ENCODE results near the gene PRKCH.

Gene PRKCH

DNA sequence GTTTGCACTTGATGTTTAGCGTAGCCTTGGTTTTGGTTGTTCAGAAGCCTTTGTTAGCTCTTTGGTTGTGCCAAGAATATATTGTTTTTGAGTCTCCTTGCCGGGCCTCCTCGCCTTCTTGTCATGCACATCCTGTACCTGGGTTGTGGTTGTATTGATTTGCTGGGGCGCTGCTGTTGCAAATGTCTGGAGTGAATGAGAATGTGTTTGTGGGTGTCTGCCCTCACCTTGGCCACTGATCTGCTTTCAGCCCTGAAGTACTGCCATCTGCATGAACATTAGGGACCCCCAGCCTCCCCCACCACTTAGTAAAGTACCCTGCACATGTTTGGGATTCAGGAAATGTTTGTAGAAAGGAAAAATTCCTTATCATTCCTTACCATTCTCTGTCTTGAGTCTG, 16.5 kb downstream of the PRKCH start:
- DNase-seq (ENCODE audit: low read depth in 2 of 2): no peak

DNA sequence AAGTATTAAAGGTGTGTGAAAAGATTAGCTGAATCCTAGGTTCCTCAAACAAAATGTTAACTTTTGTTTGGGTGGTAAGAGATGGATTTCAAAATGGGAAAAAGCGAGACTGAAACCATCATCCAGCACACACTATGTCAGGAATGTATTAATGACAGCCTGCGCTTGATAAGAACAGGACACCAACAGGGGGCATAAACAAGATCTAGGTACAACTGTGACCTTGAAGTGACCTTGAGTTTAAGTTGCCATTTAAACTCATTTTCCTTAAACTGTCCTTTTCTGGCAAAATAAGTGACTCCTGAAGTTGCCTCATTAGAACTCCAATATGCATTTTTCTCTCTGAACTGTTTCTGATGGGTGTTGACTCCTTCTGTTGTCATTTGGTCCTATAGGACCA, 17.1 kb downstream of the PRKCH start:
- no peak for DNase-seq (ENCODE audit: low read depth in 2 of 2)

DNA sequence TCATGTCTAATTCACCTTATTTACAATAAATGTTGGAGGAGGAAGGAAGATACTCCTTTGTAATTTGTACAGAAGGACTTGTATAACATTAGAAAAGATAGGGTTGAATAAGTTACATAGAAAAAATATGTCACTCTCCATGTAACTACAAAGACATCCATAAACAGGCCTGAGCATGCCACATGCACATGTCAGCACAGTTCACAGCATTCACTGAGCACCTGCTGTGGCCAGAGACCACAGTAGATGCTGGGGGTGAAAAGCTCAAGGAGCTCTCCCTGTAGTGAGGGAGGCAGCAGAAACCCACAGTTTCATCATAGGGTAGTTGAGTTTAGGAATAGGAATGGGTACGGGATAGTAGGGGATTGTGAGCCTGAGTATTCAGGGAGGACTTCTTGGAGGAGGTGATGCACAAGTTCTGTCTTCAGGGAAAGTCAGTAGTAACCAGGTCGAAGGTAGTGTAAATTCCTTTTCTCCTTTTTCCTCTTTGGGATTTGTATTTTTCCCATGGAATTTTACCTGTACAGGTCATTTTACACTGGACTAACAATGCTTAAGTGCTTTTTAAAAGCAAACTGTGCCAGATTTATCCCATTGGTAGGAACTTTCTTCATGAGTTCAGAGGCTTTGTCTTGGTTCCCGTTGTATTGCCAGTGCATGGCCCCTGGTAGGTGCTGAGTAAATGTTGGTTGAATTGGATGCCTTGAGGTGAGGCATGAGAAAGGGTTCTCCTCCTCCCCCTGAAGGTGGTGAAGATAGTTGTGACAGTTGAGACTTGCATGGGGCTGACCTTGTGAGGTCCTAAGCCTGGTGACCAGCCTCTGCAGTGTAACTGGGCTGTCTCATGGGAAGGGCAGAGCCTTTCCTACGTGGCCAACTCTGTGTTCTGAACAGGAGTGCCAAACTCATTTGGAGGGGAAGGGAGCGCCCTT, 20.2 kb downstream of the PRKCH start:
- DNase-seq (ENCODE audit: low read depth in 2 of 2): no peak

- DNase-seq (ENCODE audit: low read depth in 2 of 2): peak; percentile 69 to 73
These were observed 21.1 kb downstream of the PRKCH start for GRCh38 chr14:61342486-61342885.

GRCh38 chr14:61342932-61343331, 21.6 kb downstream of the PRKCH start:
- no peak for DNase-seq (ENCODE audit: low read depth in 2 of 2)

DNA sequence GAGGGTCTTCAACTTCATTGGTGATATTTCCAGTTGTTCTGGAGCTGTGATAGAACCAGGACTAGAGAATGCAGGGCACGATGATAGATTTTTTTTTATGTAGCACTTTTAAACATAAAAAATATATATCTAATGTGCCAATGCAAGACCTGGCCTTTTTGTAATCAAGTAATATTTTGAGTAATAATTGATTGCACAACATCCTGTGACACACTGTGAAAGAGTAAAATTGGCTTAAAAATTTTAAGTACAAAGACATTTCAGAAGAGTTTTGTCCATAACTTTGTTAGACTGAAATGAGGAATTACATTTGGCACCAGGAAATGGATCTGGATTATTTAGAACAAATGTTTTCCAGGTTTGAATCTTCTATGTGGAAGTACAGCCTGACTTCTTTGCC, 22.1 kb downstream of the PRKCH start:
- DNase-seq (ENCODE audit: low read depth in 2 of 2): no peak

DNA sequence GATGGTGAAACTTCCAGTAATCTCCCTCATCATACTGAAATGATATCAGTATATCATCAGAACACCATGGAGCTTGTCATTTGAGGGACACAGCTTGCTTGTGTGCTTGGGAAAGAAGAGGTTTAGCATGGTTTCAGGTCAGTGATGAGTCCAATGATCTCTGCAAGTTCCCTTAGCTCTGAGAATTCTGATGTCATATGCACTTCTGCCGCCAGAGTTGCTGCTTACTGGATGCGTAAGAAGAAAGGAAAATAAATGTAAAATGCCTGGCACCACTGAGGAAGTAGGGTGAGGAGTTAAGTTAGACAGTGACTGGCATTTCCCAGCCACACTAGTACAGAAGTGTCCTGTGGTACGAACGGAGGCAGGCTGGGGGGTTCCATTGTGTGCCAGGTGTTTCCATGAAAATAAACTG, 22.6 kb downstream of the PRKCH start:
- no peak for DNase-seq (ENCODE audit: low read depth in 2 of 2)

GRCh38 chr14:61344437-61345150, 23.2 kb downstream of the PRKCH start:
- no peak for DNase-seq (ENCODE audit: low read depth in 2 of 2)

- no peak for DNase-seq (ENCODE audit: low read depth in 2 of 2)
These were observed 23.7 kb downstream of the PRKCH start for GRCh38 chr14:61345151-61345482.

GRCh38 chr14:61346221-61346620, 24.8 kb downstream of the PRKCH start:
- DNase-seq (ENCODE audit: low read depth in 2 of 2): no peak

GRCh38 chr14:61346793-61347192, 25.4 kb downstream of the PRKCH start:
- no peak for DNase-seq (ENCODE audit: low read depth in 2 of 2)

DNA sequence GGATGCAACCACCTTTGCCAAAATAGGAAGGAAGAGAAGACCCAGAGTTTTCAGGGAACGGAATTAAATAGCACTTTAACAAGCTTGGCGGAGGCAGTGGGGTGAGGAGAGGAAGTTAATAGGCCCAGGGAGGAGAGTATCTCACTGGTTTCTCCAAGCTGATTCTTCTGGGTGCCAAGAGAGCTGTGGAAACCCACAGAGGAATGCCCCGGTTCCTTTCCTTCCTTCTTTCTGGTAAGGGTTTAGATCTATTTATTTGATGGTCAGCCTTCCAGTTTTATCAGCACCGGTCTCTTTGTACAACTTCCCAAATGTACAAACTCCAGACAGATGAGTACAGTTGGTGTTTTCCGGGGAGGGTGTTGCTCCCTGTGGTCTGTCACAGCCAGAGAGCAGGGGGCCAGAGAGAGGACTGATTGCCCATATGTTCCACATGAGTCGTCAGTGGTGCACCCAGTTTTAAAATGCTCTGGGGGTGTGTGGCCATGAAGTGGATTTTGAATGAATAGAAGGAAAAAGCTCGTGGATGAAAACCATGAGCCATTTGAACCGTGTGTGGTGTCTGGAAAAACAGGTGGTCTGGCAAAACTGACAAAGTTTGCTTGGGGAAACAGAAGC, 26.6 kb downstream of the PRKCH start:
- DNase-seq (ENCODE audit: low read depth in 2 of 2): no peak

GRCh38 chr14:61350427-61351270, 29.3 kb downstream of the PRKCH start:
- DNase-seq (ENCODE audit: low read depth in 2 of 2): no peak

GRCh38 chr14:61351477-61351876, 30.1 kb downstream of the PRKCH start:
- no peak for DNase-seq (ENCODE audit: low read depth in 2 of 2)

GRCh38 chr14:61355892-61356325, 34.5 kb downstream of the PRKCH start:
- DNase-seq (ENCODE audit: low read depth in 2 of 2): peak in 1 of 2 experiments; percentile 58

- no peak for DNase-seq (ENCODE audit: low read depth in 2 of 2)
These were observed 35.7 kb downstream of the PRKCH start for GRCh38 chr14:61357123-61357522.

GRCh38 chr14:61358554-61359226, 37.3 kb downstream of the PRKCH start:
- DNase-seq (ENCODE audit: low read depth in 2 of 2): no peak

GRCh38 chr14:61360796-61361525, 39.6 kb downstream of the PRKCH start:
- DNase-seq (ENCODE audit: low read depth in 2 of 2): no peak

- DNase-seq (ENCODE audit: low read depth in 2 of 2): no peak
These were observed 40.8 kb downstream of the PRKCH start for GRCh38 chr14:61362072-61362750.

DNA sequence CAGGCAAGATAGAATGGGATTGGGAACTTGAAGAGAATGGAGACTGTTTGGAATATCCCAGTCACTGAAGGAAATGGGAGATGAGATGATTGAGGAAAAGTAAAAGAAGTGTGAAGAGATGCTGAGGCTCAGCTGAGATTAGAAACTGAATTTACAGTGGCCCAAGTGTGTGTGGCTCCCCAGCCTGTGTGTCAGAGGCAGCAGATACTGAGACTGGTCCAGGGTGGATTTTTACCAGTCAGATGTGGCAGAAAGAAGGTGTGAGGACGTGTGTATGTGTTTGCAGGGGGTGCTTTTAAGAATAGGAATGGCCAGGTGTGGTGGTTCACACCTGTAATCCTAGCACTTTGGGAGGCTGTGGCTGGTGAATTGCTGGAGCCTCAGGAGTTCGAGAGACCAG, 42.9 kb downstream of the PRKCH start:
- DNase-seq (ENCODE audit: low read depth in 2 of 2): no peak
